HG03442 (cell line): ENCODE results near the gene TNFSF8.

Experiments
- ATAC-seq: cut with Tn5 transposase; IDR thresholded peaks from one replicate; pipeline ENCODE4 v1.9.1; 2021; ENCODE audit warnings: mild to moderate bottlenecking, moderate library complexity; ENCODE audit not compliant: unreplicated experiment

The TNFSF8 gene

GRCh38 chr9:114906922-114907571 is 23.3 kb downstream of the TNFSF8 start:
- ATAC-seq: no peak

- ATAC-seq: no peak
These were observed 25.0 kb downstream of the TNFSF8 start for GRCh38 chr9:114905170-114905940.

GRCh38 chr9:114902786-114903524 is 27.4 kb downstream of the TNFSF8 start:
- ATAC-seq: no peak

- ATAC-seq: no peak
These were observed 29.2 kb downstream of the TNFSF8 start for GRCh38 chr9:114900942-114901802.

- ATAC-seq: no peak
These were observed 30.4 kb downstream of the TNFSF8 start for GRCh38 chr9:114899995-114900394.

GRCh38 chr9:114899461-114899860 is 30.9 kb downstream of the TNFSF8 start:
- no peak for ATAC-seq

- ATAC-seq: peak; percentile 75
These were observed 31.6 kb downstream of the TNFSF8 start for GRCh38 chr9:114898741-114899140.

- ATAC-seq: no peak
These were observed 33.2 kb downstream of the TNFSF8 start for GRCh38 chr9:114897196-114897595.

- ATAC-seq: no peak
These were observed 34.0 kb downstream of the TNFSF8 start for GRCh38 chr9:114896344-114896743.

- ATAC-seq: no peak
These were observed 34.8 kb downstream of the TNFSF8 start for GRCh38 chr9:114895521-114895991.

- ATAC-seq: no peak
These were observed 35.6 kb downstream of the TNFSF8 start for GRCh38 chr9:114894609-114895433.

- no peak for ATAC-seq
These were observed 36.2 kb downstream of the TNFSF8 start for GRCh38 chr9:114894206-114894605.

- ATAC-seq: no peak
These were observed 37.0 kb downstream of the TNFSF8 start for GRCh38 chr9:114893221-114894010.

GRCh38 chr9:114889802-114890224 is 40.6 kb downstream of the TNFSF8 start:
- no peak for ATAC-seq

GRCh38 chr9:114888607-114889006 is 41.8 kb downstream of the TNFSF8 start:
- ATAC-seq: no peak

- no peak for ATAC-seq
These were observed 42.4 kb downstream of the TNFSF8 start for GRCh38 chr9:114887963-114888362.

- ATAC-seq: no peak
These were observed 45.5 kb downstream of the TNFSF8 start for GRCh38 chr9:114884787-114885452.

- ATAC-seq: no peak
These were observed 46.7 kb downstream of the TNFSF8 start for GRCh38 chr9:114883709-114884108.
